RWPE1 (cell line): ENCODE results near the gene ZNF549.
A peak's percentile ranks its signal among the peaks of the same experiment; 100 is the strongest.

Experiments
- CTCF ChIA-PET: fragments of 350-600 bp; sonication (Branson Sonifier 250); formaldehyde crosslinking; extraction: SDS; loops from one replicate; lab custom pipeline; 2021; lab: Yijun Ruan, JAX
- POLR2A ChIA-PET: fragments of 400-600 bp; formaldehyde crosslinking; extraction: SDS; loops from one replicate; lab custom pipeline; 2020; ENCODE audit warnings: antibody characterized with exemption; ENCODE audit not compliant: low non-redundant PET; lab: Yijun Ruan, JAX
- DNase-seq: peaks from one replicate; pipeline ENCODE4 v3.0.0; 2012; ENCODE audit warnings: low spot score
- H3K27ac ChIP-seq: fragments of 450-650 bp; 2 replicates; pipeline ENCODE4 v1.5.1; 2017
- CTCF ChIP-seq: fragments of 450-650 bp; conservative IDR thresholded peaks from 2 replicates; pipeline ENCODE4 v1.5.1; 2017; ENCODE audit warnings: low read depth, mild to moderate bottlenecking

The ZNF549 gene

DNA sequence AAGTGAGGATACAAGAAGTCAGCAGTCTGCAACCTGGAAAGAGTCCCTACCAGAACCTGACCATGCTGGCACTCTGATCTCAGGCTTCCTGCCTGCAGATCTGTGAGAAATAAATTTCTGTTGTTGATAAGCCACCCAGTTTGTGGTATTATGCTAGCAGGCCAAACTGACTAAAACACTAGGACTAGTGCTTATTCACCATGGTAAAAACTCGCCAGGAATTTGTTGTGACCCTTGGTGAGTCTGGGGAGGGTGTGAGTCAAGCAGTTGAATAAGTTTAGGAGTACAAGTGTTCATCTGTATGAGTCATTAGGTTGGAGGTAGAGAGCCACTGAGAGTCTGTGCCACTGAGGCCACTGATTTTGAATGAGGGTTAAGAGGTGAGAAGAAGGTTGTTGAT, 60.4 kb downstream of the ZNF549 start:
- peak; percentile 23 for DNase-seq
- POLR2A ChIA-PET, result no interaction called here
- TF ChIP-seq CTCF, result no peak
- CTCF ChIA-PET, result no interaction called here
- no peak overlapping the region for H3K27ac ChIP-seq

- peak overlapping the region; percentile 55 for H3K27ac ChIP-seq
- TF ChIP-seq CTCF, result no peak
- CTCF ChIA-PET, result no interaction called here
- DNase-seq, result no peak
- POLR2A ChIA-PET, result no interaction called here
Measured at GRCh38 chr19:57599377-57599760, 72.2 kb downstream of the ZNF549 start.

- DNase-seq, result peak; percentile 93
- TF ChIP-seq CTCF, result no peak
- POLR2A ChIA-PET, result no interaction called here
- CTCF ChIA-PET, result no interaction called here
- H3K27ac ChIP-seq, result peak within 1 kb of the TSS; percentile 55
Measured at GRCh38 chr19:57599761-57600383, 72.7 kb downstream of the ZNF549 start, which contains the start of gene ZNF530. ZNF530 (plus strand) TSS chr19:57599885; CDS start chr19:57604346, 4,461 bp downstream.

GRCh38 chr19:57606931-57607330, 79.8 kb downstream of the ZNF549 start:
- no peak for DNase-seq
- H3K27ac ChIP-seq, result no peak overlapping the region
- ChIA-PET POLR2A (no interaction called here), CTCF (no interaction called here)
- no peak for TF ChIP-seq CTCF
